ENCODE measurements around the gene GPN2. TPM values are rescaled to one million over a fixed set of nuclear protein-coding genes. Genes with fewer than 3 reads are reported as not detected.
"Not testable (repeated sequence)": the region's sequence is repeated elsewhere in the genome, so short reads cannot be mapped to it uniquely, and the experiment has no call there.

GPN2 gene
- total and polyA plus RNA-seq, 8 donors = 9.4 to 14.2 (median 11.5) TPM

GRCh38 chr1:26844424-26845196 is 45.5 kb downstream of the GPN2 start:
- TF ChIP-seq, protein P1, sequence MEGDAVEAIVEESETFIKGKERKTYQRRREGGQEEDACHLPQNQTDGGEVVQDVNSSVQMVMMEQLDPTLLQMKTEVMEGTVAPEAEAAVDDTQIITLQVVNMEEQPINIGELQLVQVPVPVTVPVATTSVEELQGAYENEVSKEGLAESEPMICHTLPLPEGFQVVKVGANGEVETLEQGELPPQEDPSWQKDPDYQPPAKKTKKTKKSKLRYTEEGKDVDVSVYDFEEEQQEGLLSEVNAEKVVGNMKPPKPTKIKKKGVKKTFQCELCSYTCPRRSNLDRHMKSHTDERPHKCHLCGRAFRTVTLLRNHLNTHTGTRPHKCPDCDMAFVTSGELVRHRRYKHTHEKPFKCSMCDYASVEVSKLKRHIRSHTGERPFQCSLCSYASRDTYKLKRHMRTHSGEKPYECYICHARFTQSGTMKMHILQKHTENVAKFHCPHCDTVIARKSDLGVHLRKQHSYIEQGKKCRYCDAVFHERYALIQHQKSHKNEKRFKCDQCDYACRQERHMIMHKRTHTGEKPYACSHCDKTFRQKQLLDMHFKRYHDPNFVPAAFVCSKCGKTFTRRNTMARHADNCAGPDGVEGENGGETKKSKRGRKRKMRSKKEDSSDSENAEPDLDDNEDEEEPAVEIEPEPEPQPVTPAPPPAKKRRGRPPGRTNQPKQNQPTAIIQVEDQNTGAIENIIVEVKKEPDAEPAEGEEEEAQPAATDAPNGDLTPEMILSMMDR (IDR thresholded peaks at IDR 0.05) = no peak
- H3K4me3 ChIP-seq = no peak overlapping the region
- H3K27ac ChIP-seq = no peak overlapping the region
- ATAC-seq (no peak), DNase-seq (no peak), FAIRE-seq (no peak)
- 91 to 94% methylated on average over 13 of the region's 13 CpGs for WGBS, 2 donors
- H3K27me3 ChIP-seq = no peaks in the 10 kb centered on the region
- intact Hi-C loops (cut with DNase I) = no loop called here
- H3K36me3 ChIP-seq = peaks cover 0 to 8% (median 5%) of the 10 kb centered on the region in 3 donors
- no peaks in the 10 kb centered on the region for H3K4me1 ChIP-seq
- no peaks in the 10 kb centered on the region for H3K9me3 ChIP-seq

- FAIRE-seq (no peak), DNase-seq (no peak), ATAC-seq (no peak)
- Histone ChIP-seq H3K36me3 (no peaks in the 10 kb centered on the region), H3K4me1 (no peaks in the 10 kb centered on the region), H3K9me3 (no peaks in the 10 kb centered on the region), H3K4me3 (no peak overlapping the region), H3K27me3 (no peaks in the 10 kb centered on the region), H3K27ac (no peak overlapping the region)
- 85 to 87% methylated on average over 6 of the region's 6 CpGs for WGBS, 2 donors
- intact Hi-C loops (cut with DNase I) = no loop called here
- TF ChIP-seq, protein P1 (IDR thresholded peaks at IDR 0.05) = no peak
Measured at GRCh38 chr1:26839779-26840178, 50.3 kb downstream of the GPN2 start.

DNA sequence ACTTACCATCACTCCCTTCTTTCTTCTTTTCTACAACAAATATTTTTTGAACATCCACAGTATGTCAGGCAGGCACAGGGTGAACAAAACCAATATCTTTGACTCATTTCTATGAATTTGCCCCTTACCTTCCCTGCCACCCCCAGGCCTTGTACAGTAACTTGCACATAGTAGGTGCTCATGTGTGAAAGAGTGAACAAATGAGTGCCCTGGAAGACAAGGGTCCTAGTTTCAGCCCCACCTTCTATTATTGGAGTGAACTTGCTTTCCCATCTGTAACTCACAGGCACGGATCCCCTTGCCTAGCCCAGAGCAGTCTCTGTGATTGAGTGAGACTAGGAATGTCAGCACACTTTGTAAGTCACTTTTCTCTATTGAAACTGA is 50.8 kb downstream of the GPN2 start:
- Histone ChIP-seq H3K4me3 (no peak overlapping the region), H3K27ac (no peak overlapping the region), H3K36me3 (peaks cover 0 to 3% (median 0%) of the 10 kb centered on the region in 3 donors), H3K27me3 (no peaks in the 10 kb centered on the region), H3K4me1 (no peaks in the 10 kb centered on the region), H3K9me3 (no peaks in the 10 kb centered on the region)
- WGBS, 2 donors = 84 to 93% methylated on average over 1 of the region's 1 CpG
- intact Hi-C loops (cut with DNase I) = no loop called here
- ATAC-seq (no peak), DNase-seq (no peak), FAIRE-seq (no peak)
- TF ChIP-seq, protein P1 (IDR thresholded peaks at IDR 0.05) = no peak

DNA sequence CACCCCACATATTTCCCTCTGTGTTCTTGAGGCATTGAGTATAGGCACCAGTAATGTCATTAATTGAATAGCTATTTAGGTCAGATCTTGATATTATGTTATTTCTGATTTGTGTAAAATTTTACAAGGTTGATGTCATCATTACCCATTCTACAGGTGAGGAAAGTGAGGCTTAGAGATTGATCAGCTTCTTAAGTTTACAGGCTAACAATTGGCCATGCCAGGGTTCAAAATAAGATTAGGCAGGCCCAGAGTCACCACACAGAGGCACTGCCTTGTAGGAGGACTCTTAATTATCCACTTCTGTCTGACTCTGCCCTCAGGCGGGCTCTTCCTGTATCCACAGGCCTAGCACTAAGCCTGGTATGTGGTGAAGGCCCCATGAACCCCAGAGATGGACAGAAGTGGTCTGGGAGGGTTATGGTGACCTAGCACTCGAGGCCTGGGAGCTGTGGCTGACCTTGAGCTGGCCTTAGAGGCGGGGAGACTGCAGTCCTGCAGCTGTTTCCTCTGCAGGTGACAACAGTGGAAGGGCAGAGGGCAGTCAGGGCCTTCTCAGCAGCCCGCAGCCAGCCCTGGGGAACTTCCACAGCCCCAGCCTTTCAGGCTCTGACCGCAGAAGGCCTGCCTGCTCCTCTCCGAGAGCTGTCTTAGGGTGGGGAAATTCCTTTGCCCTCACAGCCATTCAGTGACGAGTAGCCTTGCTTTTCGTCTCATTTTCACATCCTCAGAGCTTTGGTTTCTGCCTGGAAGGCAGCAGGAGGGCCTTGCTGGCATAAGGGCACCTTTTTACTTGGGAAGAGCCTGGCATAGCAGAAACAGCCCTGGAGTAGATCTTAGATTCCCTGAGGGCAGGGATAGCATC is 51.4 kb downstream of the GPN2 start:
- no peak for DNase-seq
- TF ChIP-seq, protein P1 (IDR thresholded peaks at IDR 0.05) = no peak
- no peaks in the 10 kb centered on the region for H3K4me1 ChIP-seq
- no peak overlapping the region for H3K4me3 ChIP-seq
- H3K36me3 ChIP-seq = peaks cover 0 to 9% (median 0%) of the 10 kb centered on the region in 3 donors
- intact Hi-C loops (cut with DNase I) = no loop called here
- peak in 1 of 4 donors; percentile 41 for ATAC-seq
- no peaks in the 10 kb centered on the region for H3K9me3 ChIP-seq
- WGBS, 2 donors = 73 to 84% methylated on average over 8 of the region's 8 CpGs
- H3K27ac ChIP-seq = no peak overlapping the region
- no peaks in the 10 kb centered on the region for H3K27me3 ChIP-seq
- FAIRE-seq = no peak

GRCh38 chr1:26837665-26838064 is 52.4 kb downstream of the GPN2 start:
- H3K9me3 ChIP-seq; H3K27me3 ChIP-seq; DNase-seq; intact Hi-C loops (cut with DNase I); H3K27ac ChIP-seq; H3K4me1 ChIP-seq; FAIRE-seq; ATAC-seq; H3K4me3 ChIP-seq: not testable (repeated sequence)
- WGBS, 2 donors = 94 to 95% methylated on average over 5 of the region's 5 CpGs
- peaks cover 0 to 18% (median 0%) of the 10 kb centered on the region in 3 donors for H3K36me3 ChIP-seq
